ENCODE data around the gene PLD4.

DNA sequence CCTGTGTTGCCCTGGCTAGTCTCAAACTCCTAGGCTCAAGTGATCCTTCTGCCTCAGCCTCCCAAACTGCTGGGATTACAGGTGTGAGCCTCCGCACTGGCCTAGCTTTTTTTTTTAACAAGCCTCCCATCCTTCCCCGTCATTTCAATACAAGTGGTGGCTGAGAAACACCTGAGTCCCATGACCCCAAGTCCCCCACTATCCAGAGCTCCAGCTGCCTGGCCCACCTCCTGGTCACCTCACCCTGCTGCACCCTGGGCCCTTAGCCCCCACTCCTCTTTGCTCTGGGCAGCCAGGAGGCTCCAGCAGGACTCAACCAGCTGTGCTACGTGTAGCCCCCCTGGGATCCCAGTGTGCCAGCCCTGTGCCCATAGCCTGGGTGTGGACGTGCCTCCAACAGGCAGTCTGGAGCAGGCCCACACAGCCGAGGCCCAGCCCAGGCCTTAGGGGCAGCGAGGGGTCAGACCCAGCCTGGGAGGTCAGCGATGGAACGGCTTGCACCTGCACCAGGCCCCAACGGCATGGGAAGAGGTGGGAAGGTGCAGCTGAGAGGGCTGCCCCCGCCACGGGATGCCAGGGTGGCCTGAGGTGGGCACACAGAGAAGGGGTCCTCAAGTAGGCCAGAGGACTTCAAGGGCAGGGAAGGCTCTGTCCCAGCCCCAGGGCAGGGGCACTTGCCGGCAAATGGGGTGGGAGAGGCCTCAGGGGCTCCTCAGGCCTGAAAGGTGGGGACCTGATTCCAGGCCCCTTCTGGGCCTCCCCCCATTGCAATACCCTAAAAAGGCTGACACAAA lies 47.0 kb downstream of the PLD4 start:
- no peak for TF ChIP-seq POLR2A (IDR thresholded peaks at IDR 0.05)
- TF ChIP-seq, protein P1, sequence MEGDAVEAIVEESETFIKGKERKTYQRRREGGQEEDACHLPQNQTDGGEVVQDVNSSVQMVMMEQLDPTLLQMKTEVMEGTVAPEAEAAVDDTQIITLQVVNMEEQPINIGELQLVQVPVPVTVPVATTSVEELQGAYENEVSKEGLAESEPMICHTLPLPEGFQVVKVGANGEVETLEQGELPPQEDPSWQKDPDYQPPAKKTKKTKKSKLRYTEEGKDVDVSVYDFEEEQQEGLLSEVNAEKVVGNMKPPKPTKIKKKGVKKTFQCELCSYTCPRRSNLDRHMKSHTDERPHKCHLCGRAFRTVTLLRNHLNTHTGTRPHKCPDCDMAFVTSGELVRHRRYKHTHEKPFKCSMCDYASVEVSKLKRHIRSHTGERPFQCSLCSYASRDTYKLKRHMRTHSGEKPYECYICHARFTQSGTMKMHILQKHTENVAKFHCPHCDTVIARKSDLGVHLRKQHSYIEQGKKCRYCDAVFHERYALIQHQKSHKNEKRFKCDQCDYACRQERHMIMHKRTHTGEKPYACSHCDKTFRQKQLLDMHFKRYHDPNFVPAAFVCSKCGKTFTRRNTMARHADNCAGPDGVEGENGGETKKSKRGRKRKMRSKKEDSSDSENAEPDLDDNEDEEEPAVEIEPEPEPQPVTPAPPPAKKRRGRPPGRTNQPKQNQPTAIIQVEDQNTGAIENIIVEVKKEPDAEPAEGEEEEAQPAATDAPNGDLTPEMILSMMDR (IDR thresholded peaks at IDR 0.05) = no peak

Data from uterus (tissue), 2 donors.